ENCODE measurements around the gene ARHGAP45.

ARHGAP45 gene

GRCh38 chr19:1131718-1132551, 65.0 kb downstream of the ARHGAP45 start:
- no peak for DNase-seq (ENCODE audit: low spot score)

- no peak for DNase-seq (ENCODE audit: low spot score)
Measured at GRCh38 chr19:1132552-1133383, 65.8 kb downstream of the ARHGAP45 start.

- DNase-seq (ENCODE audit: low spot score), result no peak
Measured at GRCh38 chr19:1133471-1133929, 66.5 kb downstream of the ARHGAP45 start.

GRCh38 chr19:1134431-1134830, 67.5 kb downstream of the ARHGAP45 start:
- no peak for DNase-seq (ENCODE audit: low spot score)

- no peak for DNase-seq (ENCODE audit: low spot score)
Measured at GRCh38 chr19:1135454-1135853, 68.5 kb downstream of the ARHGAP45 start.

- DNase-seq (ENCODE audit: low spot score), result no peak
Measured at GRCh38 chr19:1136201-1136600, 69.2 kb downstream of the ARHGAP45 start.

Small RNA genes within 50 kb of the gene (small RNA-seq; reads per million reads assigned to genes)
- gene RNU6-2, result 0.60 to 0.98 reads per million in 2 experiments

All from SK-N-DZ (cell line).